Activated CD8-positive, alpha-beta T cell treated with anti-CD3 and anti-CD28 coated beads for 36 hours (primary cell): ENCODE measurements around the gene FAF1. TPM values are rescaled to one million over a fixed set of nuclear protein-coding genes. Genes with fewer than 3 reads are reported as not detected.

Source experiments
- ATAC-seq: fragments of 200-7000 bp; cut with Tn5 transposase; one replicate; pipeline ENCODE4 v1.10.0; 2021; ENCODE audit warnings: mild to moderate bottlenecking, moderate library complexity
- CTCF ChIA-PET: fragments of 350-600 bp; sonication (Branson Sonifier 250); formaldehyde crosslinking; loops from one replicate; lab custom pipeline; 2021; ENCODE audit warnings: antibody characterized with exemption; lab: Charles Lee
- POLR2A ChIA-PET: fragments of 350-600 bp; sonication (Branson Sonifier 250); formaldehyde crosslinking; loops from one replicate; lab custom pipeline; 2021; ENCODE audit warnings: antibody characterized with exemption; lab: Charles Lee
- DNase-seq: peaks from one replicate; pipeline ENCODE4 v3.0.0-alpha.2; 2020
- H3K27ac Mint-ChIP-seq: one replicate; pipeline ENCODE4 v1.8.0; 2021; ENCODE audit warnings: mild to moderate bottlenecking, mixed read lengths
- H3K27me3 Mint-ChIP-seq: one replicate; pipeline ENCODE4 v1.8.0; 2021; ENCODE audit warnings: mixed read lengths
- H3K36me3 Mint-ChIP-seq: one replicate; pipeline ENCODE4 v1.8.0; 2021; ENCODE audit warnings: low read depth, mixed read lengths
- H3K4me1 Mint-ChIP-seq: one replicate; pipeline ENCODE4 v1.8.0; 2021; ENCODE audit warnings: low read depth, mixed read lengths
- H3K4me3 Mint-ChIP-seq: one replicate; pipeline ENCODE4 v1.8.0; 2021; ENCODE audit warnings: mild to moderate bottlenecking, moderate library complexity, mixed read lengths
- H3K9me3 Mint-ChIP-seq: one replicate; pipeline ENCODE4 v1.8.0; 2021; ENCODE audit warnings: mixed read lengths
- CTCF ChIP-seq: fragments of 200-600 bp; IDR thresholded peaks from one replicate; pipeline ENCODE4 v1.8.0; 2022; ENCODE audit warnings: antibody characterized with exemption, mild to moderate bottlenecking
- intact Hi-C: fragments of 100-400 bp; cut with micrococcal nuclease; formaldehyde crosslinking; loops from one replicate; pipeline ENCODE4 v1.10.0; 2022
- total RNA-seq, 2 experiments: library from RNA; stranded (reverse); gene quantifications; one replicate each; pipeline ENCODE4 v1.2.3, GENCODE V29; 2021

FAF1 gene
- total RNA-seq, 2 experiments from 2014 or later, result 82.2 to 87.0 TPM

- DNase-seq, result no peak
- CTCF ChIA-PET, result interaction anchor here (1.0 kb wide), 1 partner anchor 73 kb away, joined by 3 read pairs; no protein-coding TSS in a partner anchor
Observed at GRCh38 chr1:50847303-50847702, 112.8 kb downstream of the FAF1 start.

GRCh38 chr1:50846224-50846839 is 113.7 kb downstream of the FAF1 start:
- intact Hi-C loops, result no loop called here
- H3K4me3 Mint-ChIP-seq, result no peak overlapping the region
- no peak for ATAC-seq

More at GRCh38 chr1:50847303-50847702, 112.8 kb downstream of the FAF1 start:
- no peak overlapping the region for H3K4me3 Mint-ChIP-seq
- H3K36me3 Mint-ChIP-seq, result peaks cover 29% of the 10 kb centered on the region
- H3K27me3 Mint-ChIP-seq, result no peaks in the 10 kb centered on the region
- H3K4me1 Mint-ChIP-seq, result peaks cover 24% of the 10 kb centered on the region
- peaks cover 12% of the 10 kb centered on the region for H3K9me3 Mint-ChIP-seq
- TF ChIP-seq CTCF, result no peak
- H3K27ac Mint-ChIP-seq, result no peak overlapping the region
- no peak for ATAC-seq
- POLR2A ChIA-PET, result no interaction called here
- intact Hi-C loops, result no loop called here

DNA sequence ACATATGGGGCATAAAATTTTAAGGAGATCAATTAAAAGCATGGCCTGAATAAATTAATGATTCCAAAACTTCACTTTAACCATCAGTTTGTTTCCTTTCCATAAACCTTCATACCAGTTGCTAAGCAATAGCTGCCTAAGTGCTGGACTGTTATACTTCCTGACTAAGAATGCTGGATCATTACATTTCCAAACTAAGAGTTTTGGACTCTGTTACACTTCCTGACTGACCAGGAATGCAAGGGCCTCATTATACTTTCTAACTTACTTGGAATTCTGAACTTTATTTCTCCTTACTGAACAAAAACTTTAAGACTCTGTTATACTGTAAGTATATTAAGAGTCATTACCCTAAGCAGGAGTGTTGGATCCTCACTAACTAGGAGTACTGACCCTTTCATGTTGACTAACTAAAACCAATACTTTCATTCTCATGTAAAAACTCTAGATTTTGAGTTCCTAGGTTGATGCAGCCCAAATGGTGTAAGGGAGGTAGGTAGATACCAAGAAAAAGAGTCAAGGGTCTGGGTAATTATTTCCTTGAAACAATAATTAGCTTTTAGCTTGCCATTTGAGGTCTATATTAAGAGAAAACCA is 118.2 kb downstream of the FAF1 start:
- TF ChIP-seq CTCF, result no peak
- ChIA-PET POLR2A (no interaction called here), CTCF (no interaction called here)
- Mint-ChIP-seq H3K36me3 (peaks cover 22% of the 10 kb centered on the region), H3K27ac (no peak overlapping the region), H3K9me3 (peaks cover 2% of the 10 kb centered on the region), H3K4me1 (peaks cover 22% of the 10 kb centered on the region), H3K4me3 (no peak overlapping the region), H3K27me3 (no peaks in the 10 kb centered on the region)
- ATAC-seq (no peak), DNase-seq (no peak)
- intact Hi-C loops, result no loop called here

More at GRCh38 chr1:50846224-50846839, 113.7 kb downstream of the FAF1 start:
- POLR2A ChIA-PET, result interaction anchor here (0.8 kb wide), 1 partner anchor 12 kb away, joined by 3 read pairs; no protein-coding TSS in a partner anchor
- Mint-ChIP-seq H3K4me1 (peaks cover 24% of the 10 kb centered on the region), H3K36me3 (peaks cover 29% of the 10 kb centered on the region), H3K27me3 (no peaks in the 10 kb centered on the region), H3K27ac (no peak overlapping the region), H3K9me3 (peaks cover 12% of the 10 kb centered on the region)
- CTCF ChIA-PET, result interaction anchor here (1.0 kb wide), 1 partner anchor 72 kb away, joined by 3 read pairs; no protein-coding TSS in a partner anchor
- TF ChIP-seq CTCF, result no peak
- no peak for DNase-seq

- peaks cover 21% of the 10 kb centered on the region for H3K36me3 Mint-ChIP-seq
- CTCF ChIA-PET, result interaction anchor here (0.7 to 1.0 kb wide), 2 partner anchors 37 to 62 kb away, joined by 3 read pairs; no protein-coding TSS in a partner anchor
- no peak for DNase-seq
- no peak for TF ChIP-seq CTCF
- POLR2A ChIA-PET, result no interaction called here
- H3K9me3 Mint-ChIP-seq, result peaks cover 7% of the 10 kb centered on the region
- H3K4me1 Mint-ChIP-seq, result peaks cover 15% of the 10 kb centered on the region
- ATAC-seq, result no peak
- intact Hi-C loops, result no loop called here
- no peaks in the 10 kb centered on the region for H3K27me3 Mint-ChIP-seq
- no peak overlapping the region for H3K4me3 Mint-ChIP-seq
- no peak overlapping the region for H3K27ac Mint-ChIP-seq
Observed at GRCh38 chr1:50836117-50836516, 124.0 kb downstream of the FAF1 start.

DNA sequence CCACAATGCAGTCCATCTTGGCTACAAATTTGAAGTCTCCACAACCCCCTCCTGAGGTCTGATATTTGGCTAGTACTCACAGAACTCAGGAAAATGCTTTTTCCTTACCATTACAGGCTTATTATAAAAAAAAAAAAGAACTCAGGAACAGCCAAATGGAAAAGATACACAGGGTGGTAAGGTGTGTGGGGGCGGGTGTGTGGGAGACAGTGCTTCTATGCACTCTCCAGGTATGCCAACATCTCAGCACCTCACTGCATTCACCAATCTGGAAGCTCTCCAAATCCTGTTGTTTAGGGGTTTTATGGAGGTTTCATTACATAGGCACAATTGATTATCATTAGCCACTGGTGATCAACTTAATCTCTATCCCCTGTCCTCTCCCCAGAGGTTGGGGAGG is 126.9 kb downstream of the FAF1 start:
- Mint-ChIP-seq H3K4me3 (no peak overlapping the region), H3K4me1 (peaks cover 13% of the 10 kb centered on the region), H3K9me3 (peaks cover 8% of the 10 kb centered on the region), H3K36me3 (peaks cover 21% of the 10 kb centered on the region), H3K27ac (no peak overlapping the region), H3K27me3 (no peaks in the 10 kb centered on the region)
- intact Hi-C loops, result no loop called here
- DNase-seq (no peak), ATAC-seq (no peak)
- no peak for TF ChIP-seq CTCF
- ChIA-PET CTCF (no interaction called here), POLR2A (no interaction called here)
